ENCODE data around the gene SF3B2. TPM values are rescaled to one million over a fixed set of nuclear protein-coding genes. Genes with fewer than 3 reads are reported as not detected.
"Not testable (repeated sequence)": the region's sequence is repeated elsewhere in the genome, so short reads cannot be mapped to it uniquely, and the experiment has no call there.

SF3B2 gene
- polyA plus RNA-seq, 1 of the 3 experiments (the other 2 are of a cell fraction) = 128 TPM

DNA sequence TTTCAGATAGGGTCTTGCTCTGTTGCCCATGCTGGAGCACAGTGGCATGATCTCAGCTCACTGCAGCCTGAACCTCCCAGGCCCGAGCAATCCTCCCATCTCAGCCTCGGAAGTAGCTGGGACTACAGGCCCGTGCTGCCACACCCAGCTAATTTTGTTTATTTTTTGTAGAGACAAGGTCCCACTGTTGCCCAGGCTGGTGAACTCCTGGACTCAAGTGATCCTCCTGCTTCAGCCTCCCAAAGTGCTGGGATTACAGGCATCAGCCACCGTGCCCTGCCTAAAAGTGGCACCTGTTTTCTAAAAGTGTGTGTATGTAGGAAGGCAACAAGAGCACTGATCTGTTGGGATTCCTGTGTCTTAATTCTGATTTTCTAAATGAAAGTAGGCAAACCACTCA, 38.1 kb downstream of the SF3B2 start:
- Histone ChIP-seq H3K36me3 (replicated peaks in 1 of 2; ENCODE audit: control insufficient read depth in 1 of 2, insufficient read depth in 2 of 2, low read length in 1 of 2) (peaks cover 0 to 22% of the 10 kb centered on the region in 2 experiments), H3K4me2 (no peak overlapping the region), H3K27me3 (ENCODE audit: insufficient read depth) (no peaks in the 10 kb centered on the region), H3K9me2 (no peaks in the 10 kb centered on the region), H3K9ac (no peak overlapping the region), H4K20me1 (ENCODE audit: insufficient read depth) (peaks cover 27% of the 10 kb centered on the region), H3F3A (replicated peaks; ENCODE audit: insufficient read depth) (no peaks in the 10 kb centered on the region), H3K4me3 (ENCODE audit: low read depth in 2 of 2, low read length in 1 of 2) (no peak overlapping the region), H3K79me2 (ENCODE audit: insufficient read depth) (peaks cover 86% of the 10 kb centered on the region), H2AFZ (ENCODE audit: low read depth) (no peak overlapping the region), H3K27ac (ENCODE audit: low read depth in 2 of 2, low read length in 1 of 2) (no peak overlapping the region), H3K9me3 (no peaks in the 10 kb centered on the region), H3K4me1 (ENCODE audit: control insufficient read depth in 1 of 2, insufficient read depth in 2 of 2, low read depth in 1 of 2, low read length in 1 of 2) (peaks cover 0 to 5% of the 10 kb centered on the region in 2 experiments; a peak in 2 of 4 replicates)
- no peak for DNase-seq
- no peak for TF ChIP-seq EZH2phosphoT487 (IDR thresholded peaks at IDR 0.05; ENCODE audit: borderline replicate concordance, low read depth)
- no peak for TF ChIP-seq FOXM1 (IDR thresholded peaks at IDR 0.05; ENCODE audit: low read depth)
- TF ChIP-seq TCF12 (IDR thresholded peaks at IDR 0.05) = no peak
- no peak for TF ChIP-seq RAD21 (IDR thresholded peaks at IDR 0.05; ENCODE audit: low read length)
- no peak for TF ChIP-seq SIN3A (IDR thresholded peaks at IDR 0.05; ENCODE audit: borderline replicate concordance, low read depth, low read length)
- no peak for TF ChIP-seq SMC3 (IDR thresholded peaks at IDR 0.05; ENCODE audit: low read depth, low read length)
- no peak for TF ChIP-seq GATA2 (CRISPR knock-in tag; IDR thresholded peaks at IDR 0.05)
- TF ChIP-seq RXRA (IDR thresholded peaks at IDR 0.05; ENCODE audit: borderline replicate concordance, low read depth) = no peak
- TF ChIP-seq, protein P1, sequence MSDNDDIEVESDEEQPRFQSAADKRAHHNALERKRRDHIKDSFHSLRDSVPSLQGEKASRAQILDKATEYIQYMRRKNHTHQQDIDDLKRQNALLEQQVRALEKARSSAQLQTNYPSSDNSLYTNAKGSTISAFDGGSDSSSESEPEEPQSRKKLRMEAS (IDR thresholded peaks at IDR 0.05; ENCODE audit: low read depth) = no peak
- TF ChIP-seq IRF3 (IDR thresholded peaks at IDR 0.05; ENCODE audit: low read depth, low read length) = no peak
- TF ChIP-seq, protein P2, sequence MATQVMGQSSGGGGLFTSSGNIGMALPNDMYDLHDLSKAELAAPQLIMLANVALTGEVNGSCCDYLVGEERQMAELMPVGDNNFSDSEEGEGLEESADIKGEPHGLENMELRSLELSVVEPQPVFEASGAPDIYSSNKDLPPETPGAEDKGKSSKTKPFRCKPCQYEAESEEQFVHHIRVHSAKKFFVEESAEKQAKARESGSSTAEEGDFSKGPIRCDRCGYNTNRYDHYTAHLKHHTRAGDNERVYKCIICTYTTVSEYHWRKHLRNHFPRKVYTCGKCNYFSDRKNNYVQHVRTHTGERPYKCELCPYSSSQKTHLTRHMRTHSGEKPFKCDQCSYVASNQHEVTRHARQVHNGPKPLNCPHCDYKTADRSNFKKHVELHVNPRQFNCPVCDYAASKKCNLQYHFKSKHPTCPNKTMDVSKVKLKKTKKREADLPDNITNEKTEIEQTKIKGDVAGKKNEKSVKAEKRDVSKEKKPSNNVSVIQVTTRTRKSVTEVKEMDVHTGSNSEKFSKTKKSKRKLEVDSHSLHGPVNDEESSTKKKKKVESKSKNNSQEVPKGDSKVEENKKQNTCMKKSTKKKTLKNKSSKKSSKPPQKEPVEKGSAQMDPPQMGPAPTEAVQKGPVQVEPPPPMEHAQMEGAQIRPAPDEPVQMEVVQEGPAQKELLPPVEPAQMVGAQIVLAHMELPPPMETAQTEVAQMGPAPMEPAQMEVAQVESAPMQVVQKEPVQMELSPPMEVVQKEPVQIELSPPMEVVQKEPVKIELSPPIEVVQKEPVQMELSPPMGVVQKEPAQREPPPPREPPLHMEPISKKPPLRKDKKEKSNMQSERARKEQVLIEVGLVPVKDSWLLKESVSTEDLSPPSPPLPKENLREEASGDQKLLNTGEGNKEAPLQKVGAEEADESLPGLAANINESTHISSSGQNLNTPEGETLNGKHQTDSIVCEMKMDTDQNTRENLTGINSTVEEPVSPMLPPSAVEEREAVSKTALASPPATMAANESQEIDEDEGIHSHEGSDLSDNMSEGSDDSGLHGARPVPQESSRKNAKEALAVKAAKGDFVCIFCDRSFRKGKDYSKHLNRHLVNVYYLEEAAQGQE (IDR thresholded peaks at IDR 0.05; ENCODE audit: low read depth, low read length) = no peak
- CTCF ChIA-PET = no interaction called here
- 98% methylated on average over 4 of the region's 4 CpGs for WGBS (ENCODE audit: low lambda C conversion rate)
- POLR2A ChIA-PET = no interaction called here

DNA sequence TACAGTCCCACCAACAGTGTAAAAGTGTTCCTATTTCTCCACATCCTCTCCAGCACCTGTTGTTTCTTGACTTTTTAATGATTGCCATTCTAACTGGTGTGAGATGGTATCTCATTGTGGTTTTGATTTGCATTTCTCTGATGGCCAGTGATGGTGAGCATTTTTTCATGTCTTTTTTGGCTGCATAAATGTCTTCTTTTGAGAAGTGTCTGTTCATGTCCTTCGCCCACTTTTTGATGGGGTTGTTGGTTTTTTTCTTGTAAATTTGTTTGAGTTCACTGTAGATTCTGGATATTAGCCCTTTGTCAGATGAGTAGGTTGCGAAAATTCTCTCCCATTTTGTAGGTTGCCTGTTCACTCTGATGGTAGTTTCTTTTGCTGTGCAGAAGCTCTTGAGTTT, 40.0 kb downstream of the SF3B2 start:
- H3K9me2 ChIP-seq; CTCF ChIA-PET; POLR2A ChIA-PET; H3K27ac ChIP-seq (ENCODE audit: low read depth in 2 of 2, low read length in 1 of 2); H3K27me3 ChIP-seq (ENCODE audit: insufficient read depth); H3K4me2 ChIP-seq; H3F3A ChIP-seq (replicated peaks; ENCODE audit: insufficient read depth); H3K4me3 ChIP-seq (ENCODE audit: low read depth in 2 of 2, low read length in 1 of 2); H3K9me3 ChIP-seq; DNase-seq; H3K9ac ChIP-seq; H2AFZ ChIP-seq (ENCODE audit: low read depth); H3K4me1 ChIP-seq (ENCODE audit: control insufficient read depth in 1 of 2, insufficient read depth in 2 of 2, low read depth in 1 of 2, low read length in 1 of 2): not testable (repeated sequence)
- peaks cover 86% of the 10 kb centered on the region for H3K79me2 ChIP-seq (ENCODE audit: insufficient read depth)
- peaks cover 20% of the 10 kb centered on the region for H4K20me1 ChIP-seq (ENCODE audit: insufficient read depth)
- WGBS (ENCODE audit: low lambda C conversion rate) = 96% methylated on average over 2 of the region's 2 CpGs
- H3K36me3 ChIP-seq (replicated peaks in 1 of 2; ENCODE audit: control insufficient read depth in 1 of 2, insufficient read depth in 2 of 2, low read length in 1 of 2) = peaks cover 0 to 22% of the 10 kb centered on the region in 2 experiments

- H3K9ac ChIP-seq; H3K4me2 ChIP-seq; CTCF ChIA-PET; H3K9me2 ChIP-seq; H4K20me1 ChIP-seq (ENCODE audit: insufficient read depth); POLR2A ChIA-PET; H2AFZ ChIP-seq (ENCODE audit: low read depth); H3K36me3 ChIP-seq (replicated peaks in 1 of 2; ENCODE audit: control insufficient read depth in 1 of 2, insufficient read depth in 2 of 2, low read length in 1 of 2); H3K27me3 ChIP-seq (ENCODE audit: insufficient read depth); H3K9me3 ChIP-seq; DNase-seq; H3F3A ChIP-seq (replicated peaks; ENCODE audit: insufficient read depth); H3K4me3 ChIP-seq (ENCODE audit: low read depth in 2 of 2, low read length in 1 of 2): not testable (repeated sequence)
- peaks cover 10 to 11% of the 10 kb centered on the region in 2 experiments; a peak in 3 of 4 replicates for H3K4me1 ChIP-seq (ENCODE audit: control insufficient read depth in 1 of 2, insufficient read depth in 2 of 2, low read depth in 1 of 2, low read length in 1 of 2)
- H3K27ac ChIP-seq (ENCODE audit: low read depth in 2 of 2, low read length in 1 of 2) = 0 out of 4 replicates have a peak overlapping the region, but pooled peaks of 1 of the 2 experiments have one; percentile 5
- H3K79me2 ChIP-seq (ENCODE audit: insufficient read depth) = peaks cover 95% of the 10 kb centered on the region
- 98% methylated on average over 10 of the region's 10 CpGs for WGBS (ENCODE audit: low lambda C conversion rate)
Measured at GRCh38 chr11:66099746-66100145, 47.6 kb downstream of the SF3B2 start.

Measured in SK-N-SH (cell line).